Activated CD4-positive, alpha-beta T cell treated with anti-CD3 and anti-CD28 coated beads, Interleukin-2, amount 10 ng/mL, durations not matched to agents 24 days and 14 days (primary cell): Measurements from ENCODE around the gene DAP. TPM values are rescaled to one million over a fixed set of nuclear protein-coding genes. Genes with fewer than 3 reads are reported as not detected.
A peak's percentile ranks its signal among the peaks of the same experiment; 100 is the strongest.

Source experiments
- DNase-seq: peaks from one replicate; pipeline ENCODE4 v3.0.0; 2022
- H3K27ac Mint-ChIP-seq: one replicate; pipeline ENCODE4 v1.8.0; 2022; ENCODE audit warnings: mild to moderate bottlenecking, mixed read lengths
- H3K27me3 Mint-ChIP-seq: one replicate; pipeline ENCODE4 v1.8.0; 2022; ENCODE audit warnings: mixed read lengths
- H3K36me3 Mint-ChIP-seq: one replicate; pipeline ENCODE4 v1.8.0; 2022; ENCODE audit warnings: low read depth, mild to moderate bottlenecking, mixed read lengths
- H3K4me1 Mint-ChIP-seq: one replicate; pipeline ENCODE4 v1.8.0; 2021; ENCODE audit warnings: mixed read lengths
- H3K4me3 Mint-ChIP-seq: one replicate; pipeline ENCODE4 v1.8.0; 2022; ENCODE audit warnings: mild to moderate bottlenecking, moderate library complexity, mixed read lengths
- H3K9me3 Mint-ChIP-seq: one replicate; pipeline ENCODE4 v1.8.0; 2021; ENCODE audit warnings: mixed read lengths
- intact Hi-C: fragments of 100-400 bp; cut with micrococcal nuclease; formaldehyde crosslinking; loops from one replicate; pipeline ENCODE4 v1.15.1; 2023
- total RNA-seq: library from RNA; stranded (reverse); gene quantifications from 2 replicates; pipeline ENCODE4 v1.2.3, GENCODE V29; 2022

DAP gene
- total RNA-seq, 1 donor from 2014 or later, result 54.5 TPM

DNA sequence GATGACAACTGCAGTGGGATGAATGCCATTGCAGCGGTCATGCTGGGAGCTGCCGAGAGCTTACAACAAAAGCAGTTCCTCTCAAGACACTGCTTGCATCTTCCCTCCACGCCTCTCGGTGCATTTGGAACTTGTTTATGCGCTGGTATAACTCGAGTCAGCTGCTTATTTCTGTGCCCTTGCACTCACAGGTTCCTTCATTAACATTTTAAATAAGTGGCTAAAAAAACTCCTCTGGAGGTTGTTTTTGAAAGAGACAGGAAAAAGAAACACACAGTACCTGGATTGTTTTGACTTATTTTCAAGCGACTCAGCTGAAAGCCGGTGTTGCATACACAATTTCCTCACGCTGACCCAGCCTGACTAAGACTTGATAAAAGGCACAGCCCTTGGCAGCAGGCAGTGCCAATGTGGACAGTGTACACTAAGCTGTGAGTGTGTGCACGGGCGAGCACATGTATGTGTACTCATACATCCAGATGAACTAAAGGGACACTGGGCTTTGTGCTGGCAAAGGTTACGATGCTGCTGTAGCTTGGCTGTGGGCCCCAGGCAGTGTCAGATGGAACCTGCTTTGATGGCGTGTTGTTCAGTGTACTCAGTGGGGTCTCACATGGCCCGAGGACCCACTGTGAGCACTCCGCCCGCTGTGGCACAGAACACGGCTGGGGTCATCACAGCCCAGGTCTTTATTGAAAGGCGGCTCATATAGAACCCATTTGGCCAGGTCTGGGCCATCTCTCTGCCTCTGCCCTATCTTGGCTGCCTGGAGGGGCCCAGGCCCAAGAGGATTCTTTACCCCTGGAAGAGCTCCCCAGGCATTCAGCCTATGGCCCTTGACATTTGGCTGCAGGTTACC lies 104.8 kb downstream of the DAP start:
- no peaks in the 10 kb centered on the region for H3K9me3 Mint-ChIP-seq
- H3K36me3 Mint-ChIP-seq, result peaks cover 7% of the 10 kb centered on the region
- no peak overlapping the region for H3K4me3 Mint-ChIP-seq
- intact Hi-C loops, result no loop called here
- no peak for DNase-seq
- no peaks in the 10 kb centered on the region for H3K27me3 Mint-ChIP-seq
- H3K27ac Mint-ChIP-seq, result no peak overlapping the region
- no peaks in the 10 kb centered on the region for H3K4me1 Mint-ChIP-seq

- Mint-ChIP-seq H3K4me3 (no peak overlapping the region), H3K27me3 (no peaks in the 10 kb centered on the region), H3K9me3 (no peaks in the 10 kb centered on the region), H3K27ac (no peak overlapping the region), H3K4me1 (no peaks in the 10 kb centered on the region), H3K36me3 (peaks cover 11% of the 10 kb centered on the region)
- intact Hi-C loops, result no loop called here
- DNase-seq, result no peak
Observed at GRCh38 chr5:10655161-10655971, 105.7 kb downstream of the DAP start.

DNA sequence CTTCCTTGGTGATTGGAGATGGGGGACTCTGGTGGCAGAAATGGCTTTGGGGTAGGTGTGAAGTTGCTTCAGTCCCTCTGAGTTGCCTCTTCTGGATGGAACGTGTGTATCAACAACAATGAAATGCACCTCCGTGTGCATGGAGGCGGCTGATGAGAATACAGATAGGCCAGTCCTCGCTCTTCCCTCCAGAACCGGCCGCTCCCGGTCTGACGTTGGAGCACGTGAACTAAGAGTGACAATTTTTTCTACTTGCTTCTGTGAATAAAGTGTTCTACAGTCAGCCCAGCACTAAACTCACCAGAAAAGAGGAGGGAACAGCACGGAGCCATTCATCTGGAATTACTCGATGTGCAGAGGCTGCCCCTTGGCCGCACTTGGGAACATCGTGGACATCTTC lies 106.5 kb downstream of the DAP start:
- H3K36me3 Mint-ChIP-seq, result peaks cover 11% of the 10 kb centered on the region
- no peak overlapping the region for H3K27ac Mint-ChIP-seq
- no peak for DNase-seq
- H3K4me3 Mint-ChIP-seq, result no peak overlapping the region
- H3K4me1 Mint-ChIP-seq, result no peaks in the 10 kb centered on the region
- H3K9me3 Mint-ChIP-seq, result no peaks in the 10 kb centered on the region
- H3K27me3 Mint-ChIP-seq, result no peaks in the 10 kb centered on the region
- intact Hi-C loops, result no loop called here

DNA sequence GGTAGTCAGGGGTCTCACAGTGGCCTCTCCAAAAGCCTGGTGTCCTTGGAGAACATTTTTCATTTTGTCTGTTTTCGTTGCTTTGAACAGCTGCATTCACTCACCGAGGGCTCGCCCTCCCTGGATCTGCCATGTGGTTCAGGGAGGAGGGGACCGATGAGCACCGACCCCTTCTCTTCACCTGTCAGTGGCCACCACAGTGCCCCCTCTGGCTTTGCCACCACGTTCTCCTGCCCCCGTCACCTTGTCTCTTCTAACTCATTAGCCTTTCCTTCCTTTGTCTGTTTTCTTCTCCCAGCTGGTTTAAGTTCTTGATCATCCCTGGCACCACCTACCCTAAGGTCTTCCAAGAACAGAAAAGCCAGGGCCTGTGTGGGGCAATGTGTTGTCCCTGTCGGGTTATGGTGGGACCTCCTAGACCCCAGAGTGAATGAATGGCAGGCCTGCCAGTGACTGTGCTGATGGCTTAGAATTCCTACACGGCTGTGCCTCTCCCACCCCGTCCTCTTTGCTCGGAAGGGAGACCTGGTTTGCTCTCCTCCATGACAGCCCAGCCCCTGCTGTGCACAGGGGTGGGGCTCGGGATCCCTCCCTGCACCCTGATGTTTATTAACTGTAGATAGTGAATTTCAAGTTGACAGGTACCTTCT lies 107.2 kb downstream of the DAP start:
- Mint-ChIP-seq H3K4me3 (no peak overlapping the region), H3K4me1 (no peaks in the 10 kb centered on the region), H3K36me3 (peaks cover 11% of the 10 kb centered on the region), H3K27me3 (no peaks in the 10 kb centered on the region), H3K9me3 (no peaks in the 10 kb centered on the region), H3K27ac (no peak overlapping the region)
- DNase-seq, result no peak
- intact Hi-C loops, result no loop called here

- Mint-ChIP-seq H3K36me3 (peaks cover 11% of the 10 kb centered on the region), H3K27me3 (no peaks in the 10 kb centered on the region), H3K27ac (no peak overlapping the region), H3K9me3 (no peaks in the 10 kb centered on the region), H3K4me3 (no peak overlapping the region), H3K4me1 (no peaks in the 10 kb centered on the region)
- intact Hi-C loops, result no loop called here
- DNase-seq, result no peak
Observed at GRCh38 chr5:10653043-10653442, 108.0 kb downstream of the DAP start.

DNA sequence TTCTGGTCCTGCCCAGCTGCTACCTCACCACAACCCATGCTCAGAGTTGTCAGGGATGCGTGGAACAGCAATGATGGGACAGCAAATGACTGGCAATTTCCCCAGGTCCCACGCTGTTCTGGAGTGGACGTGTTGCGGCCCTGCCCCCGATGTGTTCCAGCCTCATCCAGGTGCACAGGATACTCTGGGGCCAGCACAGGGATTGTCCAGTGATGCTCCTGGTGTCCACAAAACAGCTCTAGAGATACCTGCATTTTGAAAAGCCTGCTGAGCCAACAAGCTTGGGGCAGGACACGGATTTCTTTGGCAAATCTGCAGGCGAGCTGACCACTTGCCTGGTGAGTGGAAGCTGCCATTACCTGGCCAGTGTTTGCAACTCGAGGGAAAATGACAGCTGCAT lies 108.4 kb downstream of the DAP start:
- no peaks in the 10 kb centered on the region for H3K27me3 Mint-ChIP-seq
- intact Hi-C loops, result no loop called here
- H3K4me1 Mint-ChIP-seq, result no peaks in the 10 kb centered on the region
- H3K4me3 Mint-ChIP-seq, result no peak overlapping the region
- H3K36me3 Mint-ChIP-seq, result peaks cover 11% of the 10 kb centered on the region
- no peak overlapping the region for H3K27ac Mint-ChIP-seq
- DNase-seq, result no peak
- H3K9me3 Mint-ChIP-seq, result no peaks in the 10 kb centered on the region

DNA sequence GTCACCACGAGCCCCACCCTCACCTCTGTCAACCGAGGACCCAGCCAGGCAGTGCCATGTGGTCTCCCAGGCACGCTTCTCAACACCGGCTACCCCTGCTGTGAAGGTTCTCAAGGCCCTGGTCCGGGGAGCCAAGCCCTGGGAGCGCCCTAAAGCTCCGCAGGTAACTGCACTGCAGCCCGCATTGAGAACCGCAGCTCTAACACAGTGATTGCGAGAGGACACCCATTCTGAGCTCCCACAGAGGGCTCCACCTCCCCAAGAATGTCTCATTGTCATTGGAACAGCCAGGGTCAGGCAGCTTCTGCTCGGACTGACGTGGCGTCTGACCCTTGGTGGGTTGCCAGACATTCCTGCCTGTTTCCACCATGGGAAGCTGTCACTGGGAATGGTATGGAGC lies 108.9 kb downstream of the DAP start:
- H3K27me3 Mint-ChIP-seq, result no peaks in the 10 kb centered on the region
- H3K9me3 Mint-ChIP-seq, result no peaks in the 10 kb centered on the region
- H3K36me3 Mint-ChIP-seq, result peaks cover 11% of the 10 kb centered on the region
- intact Hi-C loops, result no loop called here
- no peak overlapping the region for H3K4me3 Mint-ChIP-seq
- no peaks in the 10 kb centered on the region for H3K4me1 Mint-ChIP-seq
- no peak for DNase-seq
- H3K27ac Mint-ChIP-seq, result no peak overlapping the region

DNA sequence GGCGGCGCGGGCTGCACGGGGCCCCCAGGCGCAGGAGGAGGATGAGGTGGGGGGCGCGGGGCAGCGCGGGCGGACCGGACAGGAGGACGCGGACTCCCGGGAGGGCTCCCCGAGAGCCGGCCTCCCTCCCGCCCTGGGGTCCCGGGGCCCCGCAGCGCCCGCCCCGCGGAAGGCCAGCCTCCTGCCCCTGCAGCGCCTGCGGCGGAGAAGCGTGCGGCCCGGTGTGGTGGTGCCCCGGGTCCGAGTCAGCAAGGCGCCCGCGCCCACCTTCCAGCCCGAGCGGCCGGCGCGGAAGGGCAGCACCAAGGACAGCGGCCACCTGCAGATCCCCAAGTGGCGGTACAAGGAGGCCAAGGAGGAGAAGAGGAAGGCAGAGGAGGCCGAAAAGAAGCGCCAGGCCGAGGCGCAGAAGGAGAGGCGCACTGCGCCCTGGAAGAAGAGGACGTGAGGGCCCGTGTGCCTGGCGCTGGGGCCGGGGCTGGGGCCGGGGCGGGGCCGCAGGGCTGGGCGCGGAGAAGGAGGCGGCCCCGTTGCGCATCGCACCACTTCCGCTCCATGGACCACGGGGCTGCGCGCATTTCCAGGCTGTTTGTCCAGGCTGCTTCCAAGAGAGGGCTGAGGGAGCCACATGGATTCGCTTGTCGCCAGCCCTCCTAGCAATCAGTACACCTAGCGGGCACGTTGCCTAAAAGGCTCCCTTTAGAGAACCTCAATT lies 111.2 kb downstream of the DAP start:
- no peak for DNase-seq
- H3K4me1 Mint-ChIP-seq, result peaks cover 12% of the 10 kb centered on the region
- no peaks in the 10 kb centered on the region for H3K9me3 Mint-ChIP-seq
- H3K4me3 Mint-ChIP-seq, result no peak overlapping the region
- intact Hi-C loops, result no loop called here
- H3K27ac Mint-ChIP-seq, result no peak overlapping the region
- H3K27me3 Mint-ChIP-seq, result no peaks in the 10 kb centered on the region
- H3K36me3 Mint-ChIP-seq, result peaks cover 9% of the 10 kb centered on the region

DNA sequence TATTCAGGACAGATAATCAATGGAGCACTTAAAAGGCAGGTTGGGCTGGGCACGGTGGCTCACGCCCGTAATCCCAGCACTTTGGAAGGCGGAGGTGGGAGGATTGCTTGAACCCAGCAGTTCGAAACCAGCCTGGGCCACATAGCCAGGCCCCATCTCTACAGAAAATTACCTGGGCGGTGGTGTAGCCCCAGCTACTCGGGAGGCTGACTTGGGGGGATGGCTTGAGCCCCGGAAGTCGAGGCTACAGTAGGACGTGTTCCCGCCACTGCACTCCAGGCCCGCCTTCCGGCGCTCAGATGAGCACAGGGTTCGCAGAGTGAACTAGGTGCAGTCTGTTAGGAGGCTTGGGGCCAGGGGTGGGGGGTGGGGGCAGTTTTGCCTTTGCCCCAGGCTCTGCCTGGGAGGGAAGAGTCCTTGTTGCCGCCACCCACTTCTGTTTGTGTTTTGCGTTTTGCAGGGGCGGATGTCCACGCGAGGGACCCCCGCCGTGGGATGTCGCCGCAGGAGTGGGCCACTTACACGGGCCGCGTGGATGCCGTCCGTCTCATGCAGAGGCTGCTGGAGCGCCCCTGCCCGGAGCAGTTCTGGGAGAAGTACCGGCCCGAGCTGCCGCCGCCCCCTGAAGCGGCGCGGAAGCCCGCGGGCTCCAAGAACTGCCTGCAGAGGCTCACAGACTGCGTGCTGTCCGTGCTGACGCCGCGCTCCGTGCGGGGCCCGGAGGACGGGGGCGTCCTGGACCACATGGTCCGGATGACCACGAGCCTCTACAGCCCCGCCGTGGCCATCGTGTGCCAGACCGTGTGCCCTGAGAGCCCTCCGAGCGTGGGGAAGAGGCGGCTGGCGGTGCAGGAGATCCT lies 112.0 kb downstream of the DAP start:
- H3K9me3 Mint-ChIP-seq, result no peaks in the 10 kb centered on the region
- no peak overlapping the region for H3K27ac Mint-ChIP-seq
- no peaks in the 10 kb centered on the region for H3K27me3 Mint-ChIP-seq
- H3K36me3 Mint-ChIP-seq, result peaks cover 7% of the 10 kb centered on the region
- H3K4me3 Mint-ChIP-seq, result no peak overlapping the region
- peaks cover 20% of the 10 kb centered on the region for H3K4me1 Mint-ChIP-seq
- no peak for DNase-seq
- intact Hi-C loops, result no loop called here

DNA sequence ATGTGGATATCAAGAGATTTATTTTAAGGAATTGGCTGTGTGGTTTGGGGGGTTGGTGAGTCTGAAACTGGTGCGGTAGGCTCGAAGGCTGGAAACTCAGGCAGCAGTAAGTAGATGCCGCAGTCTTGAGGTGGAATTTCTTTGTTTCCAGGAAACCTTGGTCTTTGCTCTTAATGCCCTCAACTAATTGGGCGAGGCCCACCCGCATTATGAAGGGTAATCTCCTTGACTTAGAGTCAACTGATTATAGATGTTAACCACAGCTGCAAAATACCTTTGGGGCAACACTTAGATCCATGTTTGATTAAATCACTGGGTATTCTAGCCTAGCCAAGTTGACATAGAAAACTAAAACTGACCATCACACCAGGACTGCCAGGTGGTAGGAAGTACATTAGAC lies 113.4 kb downstream of the DAP start:
- peaks cover 8% of the 10 kb centered on the region for H3K36me3 Mint-ChIP-seq
- H3K4me1 Mint-ChIP-seq, result peaks cover 24% of the 10 kb centered on the region
- H3K9me3 Mint-ChIP-seq, result no peaks in the 10 kb centered on the region
- no peak for DNase-seq
- H3K4me3 Mint-ChIP-seq, result no peak overlapping the region
- no peak overlapping the region for H3K27ac Mint-ChIP-seq
- intact Hi-C loops, result no loop called here
- H3K27me3 Mint-ChIP-seq, result no peaks in the 10 kb centered on the region

DNA sequence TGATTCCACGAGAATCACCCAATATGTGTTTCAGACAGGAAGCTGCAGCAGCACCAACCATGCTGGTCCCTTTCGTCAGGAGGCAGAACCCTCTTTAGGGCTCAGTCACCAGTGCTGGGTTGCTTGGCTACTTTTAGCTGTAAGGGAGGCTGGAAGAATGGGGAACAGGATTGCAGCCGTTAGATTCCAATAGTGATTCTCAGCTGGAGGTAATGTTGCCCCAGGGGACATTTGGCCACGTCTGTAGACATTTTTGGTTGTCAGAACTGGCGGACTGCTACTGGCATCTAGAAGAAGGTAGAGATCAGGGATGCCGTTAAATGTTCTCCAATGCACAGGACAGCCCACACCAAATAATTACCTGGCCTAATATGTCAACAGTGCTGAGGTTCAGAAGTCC lies 115.4 kb downstream of the DAP start:
- H3K4me3 Mint-ChIP-seq, result no peak overlapping the region
- no peaks in the 10 kb centered on the region for H3K9me3 Mint-ChIP-seq
- no peak for DNase-seq
- peaks cover 13% of the 10 kb centered on the region for H3K36me3 Mint-ChIP-seq
- H3K4me1 Mint-ChIP-seq, result peaks cover 26% of the 10 kb centered on the region
- H3K27ac Mint-ChIP-seq, result peak overlapping the region; percentile 30
- no peaks in the 10 kb centered on the region for H3K27me3 Mint-ChIP-seq
- intact Hi-C loops, result loop anchor here (1.0 kb wide), 1 partner anchor 10 kb away; no protein-coding TSS in a partner anchor

DNA sequence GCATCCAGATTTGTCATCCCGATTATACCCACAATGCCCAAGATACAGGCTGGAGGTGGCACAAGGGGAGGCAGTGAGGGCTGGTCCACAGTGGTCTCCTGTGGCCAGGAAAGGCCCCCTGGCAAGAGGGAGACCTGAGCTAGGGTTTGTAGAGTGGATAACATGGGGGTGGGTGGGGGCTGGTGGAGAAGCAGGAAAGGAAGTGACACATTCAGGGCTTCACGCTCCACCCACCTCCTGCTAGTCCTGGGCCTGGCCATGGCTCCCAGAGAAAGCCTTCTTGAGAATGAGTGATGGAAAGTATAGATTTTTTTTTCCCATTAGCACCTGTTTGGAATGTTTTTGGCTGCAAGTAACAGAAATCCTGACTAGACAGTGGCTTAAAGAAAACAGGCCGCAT lies 115.9 kb downstream of the DAP start:
- no peak for DNase-seq
- Mint-ChIP-seq H3K36me3 (peaks cover 13% of the 10 kb centered on the region), H3K27ac (peak overlapping the region; percentile 30), H3K4me3 (no peak overlapping the region), H3K4me1 (peaks cover 27% of the 10 kb centered on the region), H3K9me3 (no peaks in the 10 kb centered on the region), H3K27me3 (no peaks in the 10 kb centered on the region)
- intact Hi-C loops, result loop anchor here (1.0 kb wide), 1 partner anchor 10 kb away; no protein-coding TSS in a partner anchor

GRCh38 chr5:10644192-10644591 lies 116.8 kb downstream of the DAP start:
- peaks cover 29% of the 10 kb centered on the region for H3K4me1 Mint-ChIP-seq
- H3K27me3 Mint-ChIP-seq, result no peaks in the 10 kb centered on the region
- peak overlapping the region; percentile 65 for H3K27ac Mint-ChIP-seq
- H3K4me3 Mint-ChIP-seq, result peak overlapping the region; percentile 42
- H3K36me3 Mint-ChIP-seq, result peaks cover 17% of the 10 kb centered on the region
- H3K9me3 Mint-ChIP-seq, result no peaks in the 10 kb centered on the region
- no peak for DNase-seq
- intact Hi-C loops, result no loop called here
